Cerebellar nuclear complex (tissue), 1 donor: ENCODE results near the gene TPSG1.
"Not testable (repeated sequence)": the region's sequence is repeated elsewhere in the genome, so short reads cannot be mapped to it uniquely, and the experiment has no call there.

Experiments used
- DNase-seq, 2 experiments: peaks; one replicate each; lab custom pipeline; 2025; lab: John Stamatoyannopoulos, UW

TPSG1 gene

GRCh38 chr16:1225051-1225451 lies at the start of gene TPSG1:
TPSG1 (minus strand) TSS chr16:1225268; CDS start chr16:1225252, 16 bp downstream.
- no peak for DNase-seq

DNA sequence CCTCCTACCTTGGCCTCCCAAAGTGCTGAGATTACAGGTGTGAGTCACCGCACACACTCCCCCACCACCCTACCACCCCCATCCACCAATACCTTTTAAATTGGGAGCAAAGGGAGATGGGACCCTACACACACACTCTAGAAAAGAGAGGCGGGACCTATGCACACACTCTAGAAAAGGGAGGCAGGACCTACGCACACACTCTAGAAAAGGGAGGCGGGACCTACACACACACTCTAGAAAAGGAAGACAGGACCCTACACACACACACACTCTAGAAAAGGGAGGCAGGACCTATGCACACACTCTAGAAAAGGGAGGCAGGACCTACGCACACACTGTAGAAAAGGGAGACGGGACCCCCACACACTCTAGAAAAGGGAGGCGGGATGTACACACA lies 49.7 kb upstream of the TPSG1 start:
- no peak for DNase-seq

- DNase-seq: no peak
Measured at GRCh38 chr16:1273816-1274215, 48.7 kb upstream of the TPSG1 start.

DNA sequence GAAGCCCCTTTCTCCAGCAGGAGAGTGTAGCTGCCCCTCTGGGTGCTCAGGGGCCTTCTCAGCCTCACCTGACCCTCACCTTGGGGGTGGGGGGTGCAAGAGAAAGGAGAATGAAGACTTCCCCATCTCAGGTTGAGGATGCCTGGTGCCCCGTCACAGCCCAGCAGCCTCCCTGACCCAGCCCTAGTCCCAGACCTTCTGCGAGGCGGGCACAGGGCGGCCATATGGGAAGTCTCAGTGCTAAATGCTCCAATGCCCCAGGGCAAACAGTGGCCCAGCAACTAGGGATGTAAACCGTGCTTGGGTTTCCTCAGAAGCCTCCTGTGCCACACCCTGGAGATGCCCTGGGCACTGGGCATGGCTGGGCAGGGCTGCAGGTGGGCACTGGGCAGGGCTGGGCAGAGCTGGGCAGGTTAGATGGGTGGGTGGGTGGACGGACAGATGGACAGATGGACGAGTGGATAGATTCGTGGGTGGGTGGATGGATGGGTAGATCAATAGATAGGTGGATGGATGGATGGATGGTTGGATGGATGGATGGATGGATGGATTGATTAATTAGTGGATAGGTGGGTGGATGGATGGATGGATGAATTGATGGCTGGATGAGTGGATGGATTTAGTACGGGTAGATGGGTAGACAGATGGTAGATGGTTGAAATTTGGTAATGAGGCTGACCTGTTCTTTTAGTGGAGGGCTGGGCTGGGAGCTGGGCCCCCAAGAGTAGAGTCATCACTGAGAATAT lies 47.6 kb upstream of the TPSG1 start:
- no peak for DNase-seq

DNA sequence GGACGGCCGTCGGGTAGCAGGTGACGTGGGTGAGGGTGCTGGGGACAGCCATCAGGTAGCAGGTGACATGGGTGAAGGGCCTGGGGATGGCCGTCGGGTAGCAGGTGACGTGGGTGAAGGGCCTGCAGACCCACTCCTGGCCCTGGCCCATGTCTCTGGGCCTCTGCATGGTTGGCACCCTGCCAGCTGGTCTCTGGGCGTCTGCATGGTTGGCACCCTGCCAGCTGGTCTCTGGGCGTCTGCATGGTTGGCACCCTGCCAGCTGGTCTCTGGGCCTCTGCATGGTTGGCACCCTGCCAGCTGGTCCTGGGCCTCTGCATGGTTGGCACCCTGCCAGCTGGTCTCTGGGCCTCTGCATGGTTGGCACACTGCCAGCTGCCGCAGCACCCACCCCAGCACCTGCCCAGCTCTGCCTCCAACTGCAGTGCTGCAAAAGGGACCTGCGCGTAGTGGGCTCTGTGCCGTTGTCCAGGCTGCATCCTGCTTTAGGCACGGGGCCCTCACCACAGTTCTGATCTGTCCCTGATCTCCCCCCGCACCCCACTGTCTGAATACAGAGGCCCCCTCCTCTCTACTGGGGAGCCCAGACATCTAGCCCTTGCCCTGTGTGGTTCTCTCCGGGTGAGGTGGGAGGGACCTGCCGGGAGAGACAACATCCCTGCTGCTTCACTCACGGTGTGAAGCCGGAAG lies 46.8 kb upstream of the TPSG1 start:
- DNase-seq: not testable (repeated sequence)

DNA sequence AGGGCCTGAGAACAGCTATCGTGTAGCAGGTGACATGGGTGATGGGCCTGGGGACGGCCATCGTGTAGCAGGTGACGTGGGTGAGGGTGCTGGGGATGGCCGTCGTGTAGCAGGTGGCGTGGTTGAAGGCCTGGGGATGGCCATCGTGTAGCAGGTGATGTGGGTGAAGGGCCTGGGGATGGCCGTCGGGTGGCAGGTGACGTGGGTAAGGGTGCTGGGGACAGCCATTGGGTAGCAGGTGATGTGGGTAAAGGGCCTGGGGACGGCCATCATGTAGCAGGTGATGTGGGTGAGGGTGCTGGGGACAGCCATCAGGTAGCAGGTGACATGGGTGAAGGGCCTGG lies 46.3 kb upstream of the TPSG1 start:
- DNase-seq: no peak

DNA sequence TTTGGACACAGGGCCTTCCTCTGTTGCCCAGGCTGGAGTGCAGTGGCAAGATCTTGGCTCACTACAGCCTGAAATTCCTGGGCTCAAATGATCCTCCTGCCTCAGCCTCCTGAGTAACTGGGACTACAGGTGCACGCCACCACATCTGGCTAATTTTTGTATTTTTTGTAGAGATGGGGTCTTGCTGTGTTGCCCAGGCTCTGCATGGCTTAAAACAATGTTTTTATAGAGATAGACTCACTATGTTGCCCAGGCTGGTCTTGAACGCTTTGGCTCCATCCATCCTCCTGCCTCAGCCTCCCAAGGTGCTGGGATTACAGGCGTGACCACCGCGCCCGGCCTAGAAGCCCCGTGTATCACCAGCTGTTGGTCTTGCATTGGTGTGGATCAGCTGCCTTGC lies 44.4 kb upstream of the TPSG1 start:
- not testable (repeated sequence) for DNase-seq

GRCh38 chr16:1265826-1266225 lies 40.8 kb upstream of the TPSG1 start:
- DNase-seq: no peak

- no peak for DNase-seq
Measured at GRCh38 chr16:1265090-1265630, 40.1 kb upstream of the TPSG1 start.

DNA sequence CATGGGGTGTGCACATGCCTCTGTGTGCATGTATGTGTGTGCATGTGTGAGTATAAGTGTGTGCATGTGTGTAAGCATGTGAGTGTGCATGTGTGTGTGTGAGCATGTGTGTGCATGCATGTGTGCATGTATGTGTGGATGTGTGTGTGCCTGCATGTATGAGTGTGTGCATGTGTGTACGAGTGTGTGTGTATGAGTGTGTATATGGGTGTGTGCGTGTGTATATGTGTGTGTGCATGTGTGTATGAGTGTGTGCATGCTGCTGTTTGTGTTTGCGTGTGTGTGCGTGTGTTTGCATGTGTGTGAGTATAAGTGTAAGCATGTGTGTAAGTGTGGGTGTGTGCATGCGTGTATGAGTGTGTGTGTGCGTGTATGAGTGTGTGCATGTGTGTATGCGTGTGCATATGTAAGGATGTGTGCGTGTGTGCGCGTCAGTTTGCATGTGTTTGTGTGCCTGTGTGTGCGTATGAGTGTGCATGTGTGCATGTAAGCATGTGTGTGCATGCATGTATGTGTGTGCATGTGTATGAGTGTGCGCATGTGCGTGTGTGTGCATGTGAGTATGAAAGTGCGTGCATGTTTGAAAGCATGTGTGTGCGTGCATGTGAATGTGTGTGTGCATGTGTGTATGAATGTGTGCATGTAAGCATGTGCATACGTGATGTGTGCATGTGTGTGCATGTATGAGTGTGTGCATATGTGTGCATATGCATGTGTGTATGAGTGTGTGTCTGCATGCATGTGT lies 39.4 kb upstream of the TPSG1 start:
- DNase-seq: no peak

GRCh38 chr16:1263591-1264344 lies 38.7 kb upstream of the TPSG1 start:
- DNase-seq: no peak

GRCh38 chr16:1262846-1263221 lies 37.8 kb upstream of the TPSG1 start:
- DNase-seq: no peak

DNA sequence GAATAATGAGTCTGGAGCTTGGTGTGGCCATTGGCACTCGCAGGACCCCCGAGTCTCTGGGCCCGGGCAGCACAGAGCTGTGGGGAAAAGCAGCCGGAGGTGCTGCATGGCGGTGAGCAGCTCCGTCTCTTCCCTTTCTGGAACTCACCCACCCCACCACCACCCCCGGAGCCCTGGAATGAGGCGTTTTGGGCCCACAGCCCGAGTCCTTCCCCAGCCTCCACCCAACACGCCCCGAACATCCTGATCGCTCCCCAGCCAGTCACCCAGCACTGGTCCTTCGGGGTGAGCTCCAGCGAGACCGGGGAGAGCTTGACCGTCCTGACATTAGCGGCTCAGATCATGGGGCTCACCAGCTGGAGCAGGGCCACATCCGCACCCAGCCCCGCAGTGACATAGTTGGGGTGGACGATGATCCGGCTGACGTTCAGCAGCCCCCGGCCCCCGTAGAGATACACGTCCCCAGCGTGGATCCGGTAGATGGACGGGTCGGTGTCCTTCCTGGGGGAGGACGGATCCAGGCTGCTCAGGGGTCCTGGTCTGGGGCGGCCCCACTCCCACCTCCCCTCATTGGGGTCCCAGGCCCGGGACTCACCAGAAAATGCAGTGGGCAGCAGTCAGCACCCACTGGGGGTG lies 37.3 kb upstream of the TPSG1 start:
- no peak for DNase-seq

GRCh38 chr16:1261131-1261892 lies 36.2 kb upstream of the TPSG1 start:
- DNase-seq: no peak

- DNase-seq: no peak
Measured at GRCh38 chr16:1260101-1260680, 35.1 kb upstream of the TPSG1 start.

DNA sequence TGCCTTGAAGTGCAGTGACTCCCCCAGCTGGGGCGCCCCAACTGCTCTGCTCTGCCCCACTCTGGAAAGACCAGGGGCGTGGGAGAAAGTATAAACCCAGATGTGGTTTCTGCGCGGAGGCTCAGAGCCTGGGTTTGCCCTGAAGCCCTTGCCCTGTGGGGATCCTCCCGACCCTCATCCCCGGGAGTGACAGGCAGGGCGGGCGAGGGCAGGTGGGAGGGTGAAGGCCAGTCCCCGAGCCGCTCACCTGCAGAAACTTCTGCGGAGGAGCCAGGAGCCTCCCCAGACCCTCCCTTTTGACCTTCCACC lies 34.6 kb upstream of the TPSG1 start:
- no peak for DNase-seq

DNA sequence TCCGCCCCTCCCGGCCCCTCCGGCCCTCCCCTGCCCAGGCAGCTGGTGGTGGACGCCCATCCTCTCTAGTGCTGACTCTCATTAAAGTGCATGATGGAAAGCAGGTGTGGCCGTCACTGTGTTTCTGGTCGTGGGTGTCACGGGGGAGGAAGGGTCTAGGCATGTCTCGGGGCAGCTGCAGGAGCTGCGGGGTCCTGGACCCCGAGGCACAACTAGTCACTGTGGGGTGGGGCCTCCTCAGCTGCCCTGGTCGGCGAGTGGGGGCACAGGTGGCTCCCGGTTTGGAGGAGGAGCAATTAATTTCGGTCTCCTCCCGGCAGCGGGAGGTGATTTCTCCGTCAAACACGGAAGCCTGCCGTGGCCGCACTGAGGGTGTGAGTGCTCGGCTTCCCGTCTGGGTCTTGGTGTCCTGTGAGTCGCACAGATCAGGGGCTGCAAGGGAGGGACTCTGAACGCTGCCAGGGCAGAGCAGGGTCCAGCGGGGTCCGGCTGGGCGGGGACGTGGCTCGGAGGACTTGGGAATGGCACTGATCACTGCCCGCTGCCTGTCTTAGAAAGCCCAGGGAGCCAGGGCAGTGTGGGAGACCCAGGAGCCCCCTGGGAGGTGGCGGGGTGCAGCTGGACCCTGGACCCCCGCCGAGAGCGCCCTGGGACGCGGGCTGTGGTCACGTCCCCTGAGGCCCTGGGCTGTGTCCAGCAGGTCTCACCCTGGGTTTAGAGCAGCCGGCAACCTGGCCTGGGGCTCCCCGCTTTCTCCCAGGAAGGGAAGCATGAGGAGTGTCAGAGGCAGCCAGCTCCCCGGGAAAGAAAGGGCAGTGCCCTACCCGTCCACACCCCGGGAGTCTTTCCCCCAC lies 34.1 kb upstream of the TPSG1 start:
- no peak for DNase-seq

- no peak for DNase-seq
Measured at GRCh38 chr16:1258225-1258600, 33.1 kb upstream of the TPSG1 start.

GRCh38 chr16:1257561-1258224 lies 32.6 kb upstream of the TPSG1 start:
- DNase-seq: no peak
